ENCODE results near the gene USP32.

Gene USP32

GRCh38 chr17:60170835-60171752 is 220.8 kb downstream of the USP32 start:
- no peak for TF ChIP-seq CTCF (IDR thresholded peaks at IDR 0.05; ENCODE audit: low read length)
- H3K27ac ChIP-seq (ENCODE audit: low read depth, low read length, poor library complexity, severe bottlenecking): no peak overlapping the region
- H3K9me2 ChIP-seq (ENCODE audit: low read depth, low read length): no peaks in the 10 kb centered on the region
- no peak overlapping the region for H3K9ac ChIP-seq (ENCODE audit: low read length)
- H3K4me1 ChIP-seq (ENCODE audit: insufficient read depth, low read length, severe bottlenecking): peaks cover 9% of the 10 kb centered on the region
- H3K4me2 ChIP-seq (ENCODE audit: low read length): no peak overlapping the region
- H3K27me3 ChIP-seq (ENCODE audit: insufficient read depth, low read length): no peaks in the 10 kb centered on the region
- no peaks in the 10 kb centered on the region for H3K9me3 ChIP-seq (ENCODE audit: low read length)
- H3F3A ChIP-seq (ENCODE audit: insufficient read depth, low read length): no peaks in the 10 kb centered on the region
- H3K79me2 ChIP-seq (ENCODE audit: insufficient read depth, low read length): no peaks in the 10 kb centered on the region
- no peaks in the 10 kb centered on the region for H3K36me3 ChIP-seq (ENCODE audit: insufficient read depth, low read length)
- no peak overlapping the region for H2AFZ ChIP-seq (ENCODE audit: low read length)
- no peak overlapping the region for H3K4me3 ChIP-seq (ENCODE audit: low read depth, low read length, poor library complexity, severe bottlenecking)
- H4K20me1 ChIP-seq (ENCODE audit: insufficient read depth, low read length): no peaks in the 10 kb centered on the region

GRCh38 chr17:60169921-60170817 is 221.8 kb downstream of the USP32 start:
- Histone ChIP-seq H3F3A (ENCODE audit: insufficient read depth, low read length) (no peaks in the 10 kb centered on the region), H3K79me2 (ENCODE audit: insufficient read depth, low read length) (no peaks in the 10 kb centered on the region), H3K9ac (ENCODE audit: low read length) (no peak overlapping the region), H3K9me3 (ENCODE audit: low read length) (no peaks in the 10 kb centered on the region), H3K27me3 (ENCODE audit: insufficient read depth, low read length) (no peaks in the 10 kb centered on the region), H3K36me3 (ENCODE audit: insufficient read depth, low read length) (no peaks in the 10 kb centered on the region), H3K9me2 (ENCODE audit: low read depth, low read length) (no peaks in the 10 kb centered on the region), H4K20me1 (ENCODE audit: insufficient read depth, low read length) (no peaks in the 10 kb centered on the region), H3K4me1 (ENCODE audit: insufficient read depth, low read length, severe bottlenecking) (peaks cover 9% of the 10 kb centered on the region), H2AFZ (ENCODE audit: low read length) (no peak overlapping the region), H3K4me2 (ENCODE audit: low read length) (no peak overlapping the region), H3K27ac (ENCODE audit: low read depth, low read length, poor library complexity, severe bottlenecking) (no peak overlapping the region), H3K4me3 (ENCODE audit: low read depth, low read length, poor library complexity, severe bottlenecking) (no peak overlapping the region)
- TF ChIP-seq CTCF (IDR thresholded peaks at IDR 0.05; ENCODE audit: low read length): no peak

GRCh38 chr17:60168654-60169053 is 223.3 kb downstream of the USP32 start:
- H3F3A ChIP-seq (ENCODE audit: insufficient read depth, low read length): no peaks in the 10 kb centered on the region; the same call in 1 of the 2 replicates
- no peak overlapping the region for H3K27ac ChIP-seq (ENCODE audit: low read depth, low read length, poor library complexity, severe bottlenecking)
- H3K27me3 ChIP-seq (ENCODE audit: insufficient read depth, low read length): no peaks in the 10 kb centered on the region
- H3K4me2 ChIP-seq (ENCODE audit: low read length): no peak overlapping the region
- H3K9me2 ChIP-seq (ENCODE audit: low read depth, low read length): no peaks in the 10 kb centered on the region
- TF ChIP-seq EZH2 (IDR thresholded peaks at IDR 0.05; ENCODE audit: borderline replicate concordance, low read length) (no peak), CTCF (IDR thresholded peaks at IDR 0.05; ENCODE audit: low read length) (no peak)
- no peaks in the 10 kb centered on the region for H3K9me3 ChIP-seq (ENCODE audit: low read length)
- H3K9ac ChIP-seq (ENCODE audit: low read length): no peak overlapping the region
- no peaks in the 10 kb centered on the region for H3K36me3 ChIP-seq (ENCODE audit: insufficient read depth, low read length)
- H3K79me2 ChIP-seq (ENCODE audit: insufficient read depth, low read length): no peaks in the 10 kb centered on the region
- peaks cover 9% of the 10 kb centered on the region for H3K4me1 ChIP-seq (ENCODE audit: insufficient read depth, low read length, severe bottlenecking)
- no peak overlapping the region for H3K4me3 ChIP-seq (ENCODE audit: low read depth, low read length, poor library complexity, severe bottlenecking)
- no peak overlapping the region for H2AFZ ChIP-seq (ENCODE audit: low read length)
- H4K20me1 ChIP-seq (ENCODE audit: insufficient read depth, low read length): no peaks in the 10 kb centered on the region

Measured in OCI-LY1 (cell line).